ENCODE measurements around the gene PDC. TPM values are rescaled to one million over a fixed set of nuclear protein-coding genes. Genes with fewer than 3 reads are reported as not detected.
"Not testable (repeated sequence)": the region's sequence is repeated elsewhere in the genome, so short reads cannot be mapped to it uniquely, and the experiment has no call there.

PDC gene
- total RNA-seq, 4 donors from 2014 or later, result not detected

GRCh38 chr1:186409091-186409490, 51.8 kb downstream of the PDC start:
- no peak overlapping the region for H3K4me3 ChIP-seq
- WGBS, 2 donors, result 73 to 94% methylated on average over 3 of the region's 3 CpGs
- TF ChIP-seq CTCF (IDR thresholded peaks at IDR 0.05) (no peak), POLR2A (IDR thresholded peaks at IDR 0.05) (no peak)
- no peaks in the 10 kb centered on the region for H3K4me1 ChIP-seq
- H3K27me3 ChIP-seq, result no peaks in the 10 kb centered on the region
- intact Hi-C loops (cut with DNase I), result no loop called here
- H3K27ac ChIP-seq, result no peak overlapping the region
- no peak for DNase-seq
- peaks cover 0 to 87% (median 4%) of the 10 kb centered on the region in 3 donors for H3K36me3 ChIP-seq
- no peaks in the 10 kb centered on the region for H3K9me3 ChIP-seq

- TF ChIP-seq CTCF (IDR thresholded peaks at IDR 0.05) (peak; percentile 25 to 78 (median 60)), POLR2A (IDR thresholded peaks at IDR 0.05) (no peak)
- Histone ChIP-seq H3K27me3 (no peaks in the 10 kb centered on the region), H3K27ac (no peak overlapping the region), H3K36me3 (peaks cover 0 to 82% (median 4%) of the 10 kb centered on the region in 3 donors), H3K4me1 (no peaks in the 10 kb centered on the region), H3K4me3 (no peak overlapping the region), H3K9me3 (no peaks in the 10 kb centered on the region)
- 41 to 43% methylated on average over 5 of the region's 5 CpGs for WGBS, 2 donors
- intact Hi-C loops (cut with DNase I), result no loop called here
- DNase-seq, result no peak
Observed at GRCh38 chr1:186404454-186405051, 56.4 kb downstream of the PDC start.

GRCh38 chr1:186403632-186404031, 57.3 kb downstream of the PDC start:
- H3K36me3 ChIP-seq, result peaks cover 0 to 82% (median 8%) of the 10 kb centered on the region in 3 donors
- no peaks in the 10 kb centered on the region for H3K4me1 ChIP-seq
- no peaks in the 10 kb centered on the region for H3K9me3 ChIP-seq
- no peak for DNase-seq
- H3K27ac ChIP-seq, result no peak overlapping the region
- TF ChIP-seq POLR2A (IDR thresholded peaks at IDR 0.05) (no peak), CTCF (IDR thresholded peaks at IDR 0.05) (no peak)
- no peak overlapping the region for H3K4me3 ChIP-seq
- intact Hi-C loops (cut with DNase I), result no loop called here
- H3K27me3 ChIP-seq, result no peaks in the 10 kb centered on the region

- intact Hi-C loops (cut with DNase I); H3K4me1 ChIP-seq; H3K4me3 ChIP-seq; H3K27me3 ChIP-seq; H3K27ac ChIP-seq; H3K9me3 ChIP-seq; DNase-seq: not testable (repeated sequence)
- H3K36me3 ChIP-seq, result peaks cover 0 to 83% (median 8%) of the 10 kb centered on the region in 3 donors
- 86 to 87% methylated on average over 2 of the region's 2 CpGs for WGBS, 2 donors
Observed at GRCh38 chr1:186401446-186401845, 59.5 kb downstream of the PDC start.

Other genes starting within 250 kb of the PDC start
- under 1 TPM in 1 of 4 donors, not detected in 3; under 0.01 TPM for gene PRG4, start 164.8 kb downstream of the PDC start, total RNA-seq
- 10 to 100 TPM; 47.3 to 81.3 (median 49.6) TPM for gene TPR, start 85.9 kb downstream of the PDC start, total RNA-seq
- gene ODR4, start 85.3 kb downstream of the PDC start, total RNA-seq, result 10 to 100 TPM in 3 of 4 donors, 1 to 10 TPM in 1; 9.6 to 16.8 (median 12.2) TPM
- gene PTGS2, start 219.3 kb upstream of the PDC start, total RNA-seq, result 1 to 10 TPM; 1.1 to 4.1 (median 2.0) TPM